MM.1S (cell line): ENCODE data around the gene CARD8.
"Not testable (repeated sequence)": the region's sequence is repeated elsewhere in the genome, so short reads cannot be mapped to it uniquely, and the experiment has no call there.

ENCODE experiments used
- DNase-seq: peaks from one replicate; pipeline ENCODE4 v3.0.0-alpha.2; 2015
- H2AFZ ChIP-seq: fragments of 300-600 bp; sonication (generic); 2 replicates; pipeline ENCODE4 v1.6.0; 2016; ENCODE audit warnings: antibody characterized with exemption, low read length
- H3F3A ChIP-seq: fragments of 300-600 bp; sonication (generic); 2 replicates; pipeline ENCODE4 v1.6.1; 2016; ENCODE audit warnings: mild to moderate bottlenecking, antibody characterized with exemption, low read length, moderate library complexity, mixed read lengths; ENCODE audit not compliant: insufficient read depth
- H3K27ac ChIP-seq: fragments of 300-600 bp; sonication (generic); 2 replicates; pipeline ENCODE4 v1.5.1; 2016; ENCODE audit warnings: mild to moderate bottlenecking, low read length
- H3K27me3 ChIP-seq: fragments of 300-600 bp; sonication (generic); replicated peaks from 2 replicates; pipeline ENCODE4 v1.6.0; 2016; ENCODE audit warnings: low read length; ENCODE audit not compliant: insufficient read depth
- H3K36me3 ChIP-seq: fragments of 300-600 bp; sonication (generic); replicated peaks from 2 replicates; pipeline ENCODE4 v1.6.1; 2016; ENCODE audit warnings: mild to moderate bottlenecking, low read length, mixed read lengths; ENCODE audit not compliant: insufficient read depth
- H3K4me1 ChIP-seq: fragments of 300-600 bp; sonication (generic); 2 replicates; pipeline ENCODE4 v1.6.1; 2016; ENCODE audit warnings: low read length, mixed read lengths
- H3K4me2 ChIP-seq: fragments of 300-600 bp; sonication (generic); 2 replicates; pipeline ENCODE4 v1.6.0; 2016; ENCODE audit warnings: low read depth, low read length
- H3K4me3 ChIP-seq: fragments of 300-600 bp; sonication (generic); 2 replicates; pipeline ENCODE4 v1.5.1; 2016; ENCODE audit warnings: low read length, mixed read lengths
- H3K79me2 ChIP-seq: fragments of 300-600 bp; sonication (generic); 2 replicates; pipeline ENCODE4 v1.6.1; 2016; ENCODE audit warnings: mixed run types, low read length, mixed read lengths
- H3K9ac ChIP-seq: fragments of 300-600 bp; sonication (generic); 2 replicates; pipeline ENCODE4 v1.6.1; 2016; ENCODE audit warnings: low read length, mixed read lengths
- H3K9me2 ChIP-seq: fragments of 300-600 bp; sonication (generic); replicated peaks from 2 replicates; pipeline ENCODE4 v1.6.1; 2016; ENCODE audit warnings: mild to moderate bottlenecking, low read length, mixed read lengths; ENCODE audit not compliant: insufficient read depth
- H3K9me3 ChIP-seq: fragments of 300-600 bp; sonication (generic); replicated peaks from 2 replicates; pipeline ENCODE4 v1.6.1; 2016; ENCODE audit warnings: mild to moderate bottlenecking, low read length, mixed read lengths; ENCODE audit not compliant: insufficient read depth
- H4K20me1 ChIP-seq: fragments of 300-600 bp; sonication (generic); 2 replicates; pipeline ENCODE4 v1.6.1; 2016; ENCODE audit warnings: mild to moderate bottlenecking, low read length, moderate library complexity, mixed read lengths; ENCODE audit not compliant: insufficient read depth
- EZH2 ChIP-seq: fragments of 300-600 bp; sonication (generic); optimal IDR thresholded peaks from 2 replicates; pipeline ENCODE3; 2017; ENCODE audit warnings: low read depth, mild to moderate bottlenecking, antibody characterized with exemption, low read length, mixed read lengths
- EZH2phosphoT487 ChIP-seq: fragments of 300-600 bp; sonication (generic); IDR thresholded peaks from 2 replicates; pipeline ENCODE4 v1.6.1; 2018; ENCODE audit warnings: antibody characterized with exemption, low read length
- TF ChIP-seq, protein P1 (sequence below): fragments of 300-600 bp; sonication (generic); IDR thresholded peaks from 2 replicates; pipeline ENCODE4 v1.5.1; 2016; ENCODE audit warnings: antibody characterized with exemption, low read length, mixed read lengths

The CARD8 gene

DNA sequence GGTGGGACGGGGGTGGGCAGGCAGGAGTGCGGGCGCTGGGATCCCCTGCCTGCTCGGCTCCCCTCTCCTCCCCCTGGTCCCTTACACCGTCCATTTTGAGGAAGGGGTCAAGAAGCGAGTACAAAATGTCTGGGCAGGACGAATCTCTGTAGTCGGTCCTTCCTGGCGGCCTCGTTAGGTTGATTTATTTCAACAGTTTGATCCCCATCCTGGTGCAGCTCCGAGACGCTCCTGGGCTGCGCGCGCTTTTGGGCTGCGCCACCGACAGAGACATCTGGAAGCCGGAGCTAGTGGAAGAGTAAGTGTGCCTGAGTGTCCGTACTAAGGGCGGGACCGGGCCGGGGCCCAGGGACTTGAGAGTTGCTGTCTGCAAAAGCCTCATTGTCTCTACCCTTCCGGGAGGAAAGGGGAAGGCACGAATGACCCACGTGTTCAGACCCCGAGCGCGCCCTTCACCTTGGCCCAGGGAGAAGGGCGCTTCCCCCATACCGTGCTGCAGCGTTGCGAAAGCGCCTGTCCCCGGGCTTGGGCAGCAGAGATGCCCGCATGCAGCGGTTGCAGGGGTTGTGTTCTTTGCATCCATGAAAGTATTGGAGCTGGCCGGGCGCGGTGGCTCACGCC is 15.9 kb upstream of the CARD8 start:
- no peaks in the 10 kb centered on the region for H3K4me1 ChIP-seq
- no peaks in the 10 kb centered on the region for H3K9me2 ChIP-seq
- H4K20me1 ChIP-seq = no peaks in the 10 kb centered on the region
- H3K36me3 ChIP-seq = no peaks in the 10 kb centered on the region
- no peak for DNase-seq
- peaks cover 51% of the 10 kb centered on the region for H3K27me3 ChIP-seq
- TF ChIP-seq EZH2phosphoT487 (no peak), EZH2 (no peak)
- TF ChIP-seq, protein P1, sequence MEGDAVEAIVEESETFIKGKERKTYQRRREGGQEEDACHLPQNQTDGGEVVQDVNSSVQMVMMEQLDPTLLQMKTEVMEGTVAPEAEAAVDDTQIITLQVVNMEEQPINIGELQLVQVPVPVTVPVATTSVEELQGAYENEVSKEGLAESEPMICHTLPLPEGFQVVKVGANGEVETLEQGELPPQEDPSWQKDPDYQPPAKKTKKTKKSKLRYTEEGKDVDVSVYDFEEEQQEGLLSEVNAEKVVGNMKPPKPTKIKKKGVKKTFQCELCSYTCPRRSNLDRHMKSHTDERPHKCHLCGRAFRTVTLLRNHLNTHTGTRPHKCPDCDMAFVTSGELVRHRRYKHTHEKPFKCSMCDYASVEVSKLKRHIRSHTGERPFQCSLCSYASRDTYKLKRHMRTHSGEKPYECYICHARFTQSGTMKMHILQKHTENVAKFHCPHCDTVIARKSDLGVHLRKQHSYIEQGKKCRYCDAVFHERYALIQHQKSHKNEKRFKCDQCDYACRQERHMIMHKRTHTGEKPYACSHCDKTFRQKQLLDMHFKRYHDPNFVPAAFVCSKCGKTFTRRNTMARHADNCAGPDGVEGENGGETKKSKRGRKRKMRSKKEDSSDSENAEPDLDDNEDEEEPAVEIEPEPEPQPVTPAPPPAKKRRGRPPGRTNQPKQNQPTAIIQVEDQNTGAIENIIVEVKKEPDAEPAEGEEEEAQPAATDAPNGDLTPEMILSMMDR = no peak
- no peaks in the 10 kb centered on the region for H3K79me2 ChIP-seq
- no peak overlapping the region for H3K9ac ChIP-seq
- no peaks in the 10 kb centered on the region for H3K9me3 ChIP-seq
- no peak overlapping the region for H3K4me2 ChIP-seq
- H3K4me3 ChIP-seq = no peak overlapping the region
- no peak overlapping the region for H3K27ac ChIP-seq
- H3F3A ChIP-seq = no peaks in the 10 kb centered on the region
- no peak overlapping the region for H2AFZ ChIP-seq

DNA sequence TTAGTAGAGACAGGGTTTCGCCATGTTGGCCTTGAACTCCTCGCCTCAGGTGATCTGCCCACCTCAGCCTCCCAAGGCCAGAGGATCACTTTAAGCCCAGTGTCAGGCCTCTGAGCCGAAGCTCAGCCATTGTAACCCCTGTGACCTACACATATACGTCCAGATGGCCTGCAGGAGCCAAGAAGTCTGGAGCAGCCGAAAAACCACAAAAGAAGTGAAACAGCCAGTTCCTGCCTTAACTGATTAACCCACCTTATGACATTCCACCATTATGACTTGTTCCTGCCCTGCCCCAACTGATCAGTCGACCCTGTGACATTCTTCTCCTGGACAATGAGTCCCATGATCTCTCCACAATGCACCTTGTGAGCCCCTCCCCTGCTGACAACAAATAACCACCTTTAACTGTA is 13.9 kb upstream of the CARD8 start:
- not testable (repeated sequence) for H3K36me3 ChIP-seq, H3K4me2 ChIP-seq, H3K79me2 ChIP-seq, DNase-seq, H3K9ac ChIP-seq, H3K4me3 ChIP-seq, H3K9me2 ChIP-seq, H3K4me1 ChIP-seq, H4K20me1 ChIP-seq, H3F3A ChIP-seq, H3K27ac ChIP-seq, H2AFZ ChIP-seq, H3K9me3 ChIP-seq
- H3K27me3 ChIP-seq = peaks cover 53% of the 10 kb centered on the region

DNA sequence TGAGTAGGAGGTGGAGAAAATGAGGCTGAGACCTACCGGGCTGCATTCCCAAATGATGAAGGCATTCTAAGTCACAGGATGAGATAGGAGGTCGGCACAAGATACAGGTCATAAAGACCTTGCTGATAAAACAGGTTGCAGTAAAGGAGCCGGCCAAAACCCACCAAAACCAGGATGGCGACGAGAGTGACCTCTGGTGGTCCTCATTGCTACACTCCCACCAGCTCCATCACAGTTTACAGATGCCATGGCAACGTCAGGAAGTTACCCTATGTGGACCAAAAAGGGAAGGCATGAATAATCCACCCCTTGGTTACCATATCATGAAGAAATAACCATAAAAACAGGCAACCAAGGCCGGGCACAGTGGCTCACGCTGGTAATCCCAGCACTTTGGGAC is 9.6 kb upstream of the CARD8 start:
- not testable (repeated sequence) for H4K20me1 ChIP-seq, H3K9ac ChIP-seq, H3K36me3 ChIP-seq, DNase-seq, H3K4me2 ChIP-seq, H3K4me1 ChIP-seq, H3F3A ChIP-seq, H3K9me2 ChIP-seq, H3K9me3 ChIP-seq, H3K4me3 ChIP-seq, H3K27ac ChIP-seq, H2AFZ ChIP-seq, H3K79me2 ChIP-seq
- H3K27me3 ChIP-seq = peaks cover 39% of the 10 kb centered on the region

DNA sequence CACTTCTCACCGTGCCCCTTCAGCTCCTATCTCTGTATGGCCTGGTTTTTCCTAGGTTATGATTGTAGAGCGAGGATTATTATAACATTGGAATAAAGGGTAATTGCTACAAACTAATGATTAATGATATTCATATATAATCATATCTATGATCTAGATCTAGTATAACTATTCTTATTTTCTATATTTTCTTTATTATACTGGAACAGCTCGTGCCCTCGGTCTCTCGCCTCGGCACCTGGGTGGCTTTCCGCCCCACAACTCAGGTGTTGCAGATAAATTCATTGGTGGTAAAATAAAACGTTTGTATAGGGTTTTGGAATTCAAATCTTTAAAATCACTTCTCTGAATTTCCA is 4.6 kb upstream of the CARD8 start:
- H3K9me2 ChIP-seq, H3K36me3 ChIP-seq, H3K79me2 ChIP-seq, H4K20me1 ChIP-seq, H3K4me1 ChIP-seq, H3K9me3 ChIP-seq, DNase-seq: not testable (repeated sequence)
- Histone ChIP-seq H3F3A (peaks cover 15% of the 10 kb centered on the region), H2AFZ (peak overlapping the region; percentile 62), H3K4me3 (peak overlapping the region; percentile 63; the same call in 1 of the 2 replicates), H3K27me3 (peaks cover 18% of the 10 kb centered on the region), H3K9ac (peak overlapping the region; percentile 55; the same call in 1 of the 2 replicates), H3K4me2 (0 out of 2 replicates have a peak overlapping the region, but pooled peaks have one; percentile 86), H3K27ac (peak overlapping the region; percentile 72; the same call in 1 of the 2 replicates)

DNA sequence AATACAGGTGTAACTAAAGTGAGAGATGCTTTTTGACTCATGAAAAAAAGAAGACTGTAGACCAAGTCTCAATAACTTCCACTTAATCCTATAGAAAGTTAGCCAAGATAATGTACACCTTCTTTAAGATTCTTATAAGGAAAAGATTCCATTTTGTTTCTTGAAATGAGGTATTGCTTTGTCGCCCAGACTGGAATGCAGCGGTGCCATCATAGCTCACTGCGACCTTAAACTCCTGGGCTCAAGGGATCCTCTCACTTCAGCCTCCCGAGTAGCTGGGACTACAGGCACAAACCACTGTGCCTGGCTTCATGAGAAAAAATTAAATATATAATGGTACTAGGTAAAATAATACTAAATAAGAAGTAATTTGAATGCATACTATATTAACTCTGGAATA is 3.3 kb upstream of the CARD8 start:
- H2AFZ ChIP-seq, H3K4me1 ChIP-seq, DNase-seq, H3K9ac ChIP-seq, H3K27ac ChIP-seq, H3K36me3 ChIP-seq, H3K79me2 ChIP-seq, H3K4me3 ChIP-seq, H3K9me3 ChIP-seq, H3K9me2 ChIP-seq, H4K20me1 ChIP-seq, H3K27me3 ChIP-seq: not testable (repeated sequence)
- Histone ChIP-seq H3F3A (peaks cover 16% of the 10 kb centered on the region), H3K4me2 (peak overlapping the region; percentile 86; the same call in 1 of the 2 replicates)
